Esophagus squamous epithelium (tissue), 5 donors: ENCODE measurements around the gene TMEM72. TPM values are rescaled to one million over a fixed set of nuclear protein-coding genes. Genes with fewer than 3 reads are reported as not detected.

Experiments used
- DNase-seq: peaks from one replicate; lab custom pipeline; 2025; lab: John Stamatoyannopoulos, UW
- H3K27ac ChIP-seq, 4 donors: fragments of 200-600 bp; sonication (generic); one replicate each; pipeline ENCODE4 v1.5.1; 2016 to 2019; ENCODE audit warnings: mild to moderate bottlenecking in 1 of 4
- H3K27me3 ChIP-seq, 4 donors: fragments of 200-600 bp; sonication (generic); 1 replicate in 3 of 4; 2 replicates in 1 of 4; pipeline versions ENCODE4 v1.5.1 to v1.6.0; 2017 to 2021; ENCODE audit warnings: antibody characterized with exemption in 1 of 4
- H3K36me3 ChIP-seq, 3 donors: fragments of 200-600 bp; sonication (generic); one replicate each; pipeline ENCODE4 v1.5.1; 2016 to 2019
- H3K4me1 ChIP-seq, 3 donors: fragments of 200-600 bp; sonication (generic); one replicate each; pipeline ENCODE4 v1.5.1; 2017 to 2019
- H3K4me3 ChIP-seq, 4 donors: fragments of 200-600 bp; sonication (generic); 1 replicate in 3 of 4; 2 replicates in 1 of 4; pipeline ENCODE4 v1.5.1; 2016 to 2019; ENCODE audit warnings: mild to moderate bottlenecking in 2 of 4, moderate library complexity in 1 of 4
- H3K9me3 ChIP-seq, 3 donors: fragments of 200-600 bp; sonication (generic); one replicate each; pipeline ENCODE4 v1.5.1; 2016 to 2019
- POLR2A ChIP-seq, 4 donors: fragments of 450-650 bp; IDR thresholded peaks; one replicate each; pipeline ENCODE4 v1.6.1; 2017; ENCODE audit warnings: antibody characterized with exemption in 4 of 4, mild to moderate bottlenecking in 4 of 4, moderate library complexity in 3 of 4
- WGBS, 2 donors: methylation state at CpG; one replicate each; pipeline ENCODE4 v1.1.5; 2018; 5-methylcytosine and 5-hydroxymethylcytosine counted together
- intact Hi-C: fragments of 100-400 bp; cut with DNase I; formaldehyde crosslinking; loops from one replicate; pipeline ENCODE4 v1.15.0; 2022
- total RNA-seq, 4 donors: library from RNA; depleted of rRNA; stranded (reverse); fragments of >200 nt; gene quantifications; one replicate each; pipeline ENCODE4 v1.1.0, GENCODE V29; 2016
- TF ChIP-seq, protein P1 (sequence below), 6 experiments: fragments of 450-650 bp in 4 of 6; fragments of 200-600 bp in 2 of 6; sonication (generic) in 2 of 6; IDR thresholded peaks; one replicate each; pipeline ENCODE4 v1.5.1; 2016 to 2019; ENCODE audit warnings: antibody characterized with exemption in 6 of 6, mild to moderate bottlenecking in 4 of 6, moderate library complexity in 4 of 6
- donor health status: DM: yes; HTN: yes; CAD: no.

Gene TMEM72
- total RNA-seq, 4 donors from 2014 or later = not detected

DNA sequence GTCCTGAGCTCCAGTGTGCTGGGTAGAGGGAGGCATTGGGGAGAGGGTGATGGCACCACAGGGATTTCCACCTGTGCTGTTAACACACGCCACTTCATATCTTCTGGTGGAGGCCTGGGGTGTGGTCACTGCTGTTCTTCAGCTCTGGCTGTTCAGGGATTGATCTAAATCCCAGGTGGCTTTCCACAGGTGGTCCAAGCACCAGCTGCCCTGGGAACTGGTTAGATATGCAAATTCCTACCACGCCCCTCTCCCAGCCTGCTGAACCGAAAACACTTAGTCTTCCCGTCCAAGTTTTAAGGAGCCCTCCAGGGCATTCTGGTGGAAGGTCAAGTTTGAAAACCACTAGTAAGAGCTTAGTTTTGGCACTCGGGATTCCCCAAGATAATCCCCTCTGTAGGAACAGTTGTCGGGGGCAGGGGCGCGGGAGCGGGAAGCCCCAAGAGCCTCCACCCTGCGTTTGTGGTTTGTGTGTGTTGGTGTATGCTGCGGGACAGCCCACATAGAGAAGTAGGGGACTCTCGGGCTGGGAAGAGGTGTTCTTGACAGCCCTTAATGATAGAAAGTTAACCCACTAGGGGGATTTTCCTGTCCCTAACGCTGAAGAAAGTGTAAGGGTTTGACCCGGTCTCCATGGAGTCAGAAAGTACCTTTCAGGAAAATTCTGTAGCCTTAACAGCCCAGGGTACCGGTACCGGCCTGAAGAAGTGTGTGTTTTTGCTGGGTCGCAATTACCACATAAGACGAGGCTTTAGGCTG lies 62.4 kb downstream of the TMEM72 start:
- no peak for DNase-seq
- Histone ChIP-seq H3K27ac (peak overlapping the region; percentile 66 to 86 (median 82)), H3K27me3 (no peaks in the 10 kb centered on the region), H3K4me3 (peak overlapping the region in 1 of 4 donors; percentile 74), H3K4me1 (peaks cover 24 to 74% (median 25%) of the 10 kb centered on the region in 3 donors), H3K36me3 (peaks cover 0 to 38% (median 0%) of the 10 kb centered on the region in 3 donors), H3K9me3 (no peaks in the 10 kb centered on the region)
- intact Hi-C loops = loop anchor here (5.0 kb wide), 1 partner anchor 41 kb away; no protein-coding TSS in a partner anchor
- 32 to 92% methylated on average over 4 to 8 of the region's 18 CpGs for WGBS, 2 donors
- TF ChIP-seq, protein P1, sequence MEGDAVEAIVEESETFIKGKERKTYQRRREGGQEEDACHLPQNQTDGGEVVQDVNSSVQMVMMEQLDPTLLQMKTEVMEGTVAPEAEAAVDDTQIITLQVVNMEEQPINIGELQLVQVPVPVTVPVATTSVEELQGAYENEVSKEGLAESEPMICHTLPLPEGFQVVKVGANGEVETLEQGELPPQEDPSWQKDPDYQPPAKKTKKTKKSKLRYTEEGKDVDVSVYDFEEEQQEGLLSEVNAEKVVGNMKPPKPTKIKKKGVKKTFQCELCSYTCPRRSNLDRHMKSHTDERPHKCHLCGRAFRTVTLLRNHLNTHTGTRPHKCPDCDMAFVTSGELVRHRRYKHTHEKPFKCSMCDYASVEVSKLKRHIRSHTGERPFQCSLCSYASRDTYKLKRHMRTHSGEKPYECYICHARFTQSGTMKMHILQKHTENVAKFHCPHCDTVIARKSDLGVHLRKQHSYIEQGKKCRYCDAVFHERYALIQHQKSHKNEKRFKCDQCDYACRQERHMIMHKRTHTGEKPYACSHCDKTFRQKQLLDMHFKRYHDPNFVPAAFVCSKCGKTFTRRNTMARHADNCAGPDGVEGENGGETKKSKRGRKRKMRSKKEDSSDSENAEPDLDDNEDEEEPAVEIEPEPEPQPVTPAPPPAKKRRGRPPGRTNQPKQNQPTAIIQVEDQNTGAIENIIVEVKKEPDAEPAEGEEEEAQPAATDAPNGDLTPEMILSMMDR (IDR thresholded peaks at IDR 0.05) = no peak
- no peak for TF ChIP-seq POLR2A (IDR thresholded peaks at IDR 0.05)

DNA sequence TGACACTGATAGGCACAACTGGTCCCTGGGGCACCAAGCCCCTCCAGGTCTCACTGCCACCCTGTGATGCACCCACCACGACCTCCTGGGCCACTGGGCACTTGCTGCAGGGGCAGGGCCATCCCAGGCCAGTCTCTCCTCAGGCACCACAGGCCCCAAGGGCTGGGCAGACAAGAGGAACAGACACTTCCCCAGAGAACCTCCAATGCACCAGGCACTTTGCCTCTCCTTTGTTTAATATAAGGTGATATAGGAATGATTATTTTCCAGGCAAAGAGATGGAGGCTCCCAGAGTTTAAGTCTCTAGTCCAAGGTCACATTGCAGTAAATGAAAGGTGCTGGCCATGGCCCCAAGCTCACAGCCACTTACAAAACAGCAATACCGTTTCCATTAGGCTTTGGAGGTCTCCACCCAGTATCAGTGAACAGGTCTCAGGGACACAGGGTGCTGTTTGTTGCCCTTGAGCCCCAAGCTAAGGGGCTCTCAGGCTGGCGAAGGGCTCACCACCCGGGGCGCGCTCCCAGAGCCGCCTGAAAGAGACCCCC lies 63.0 kb downstream of the TMEM72 start:
- Histone ChIP-seq H3K4me1 (peaks cover 26 to 74% (median 30%) of the 10 kb centered on the region in 3 donors), H3K9me3 (no peaks in the 10 kb centered on the region), H3K4me3 (peak overlapping the region; percentile 21 to 74 (median 51)), H3K27ac (peak overlapping the region; percentile 66 to 86 (median 82)), H3K36me3 (peaks cover 0 to 38% (median 0%) of the 10 kb centered on the region in 3 donors), H3K27me3 (no peaks in the 10 kb centered on the region)
- TF ChIP-seq, protein P1 (IDR thresholded peaks at IDR 0.05) = no peak
- no peak for TF ChIP-seq POLR2A (IDR thresholded peaks at IDR 0.05)
- intact Hi-C loops = loop anchor here (5.0 kb wide), 1 partner anchor 42 kb away; no protein-coding TSS in a partner anchor
- WGBS, 2 donors = 14 to 64% methylated on average over 2 to 3 of the region's 7 CpGs
- no peak for DNase-seq

DNA sequence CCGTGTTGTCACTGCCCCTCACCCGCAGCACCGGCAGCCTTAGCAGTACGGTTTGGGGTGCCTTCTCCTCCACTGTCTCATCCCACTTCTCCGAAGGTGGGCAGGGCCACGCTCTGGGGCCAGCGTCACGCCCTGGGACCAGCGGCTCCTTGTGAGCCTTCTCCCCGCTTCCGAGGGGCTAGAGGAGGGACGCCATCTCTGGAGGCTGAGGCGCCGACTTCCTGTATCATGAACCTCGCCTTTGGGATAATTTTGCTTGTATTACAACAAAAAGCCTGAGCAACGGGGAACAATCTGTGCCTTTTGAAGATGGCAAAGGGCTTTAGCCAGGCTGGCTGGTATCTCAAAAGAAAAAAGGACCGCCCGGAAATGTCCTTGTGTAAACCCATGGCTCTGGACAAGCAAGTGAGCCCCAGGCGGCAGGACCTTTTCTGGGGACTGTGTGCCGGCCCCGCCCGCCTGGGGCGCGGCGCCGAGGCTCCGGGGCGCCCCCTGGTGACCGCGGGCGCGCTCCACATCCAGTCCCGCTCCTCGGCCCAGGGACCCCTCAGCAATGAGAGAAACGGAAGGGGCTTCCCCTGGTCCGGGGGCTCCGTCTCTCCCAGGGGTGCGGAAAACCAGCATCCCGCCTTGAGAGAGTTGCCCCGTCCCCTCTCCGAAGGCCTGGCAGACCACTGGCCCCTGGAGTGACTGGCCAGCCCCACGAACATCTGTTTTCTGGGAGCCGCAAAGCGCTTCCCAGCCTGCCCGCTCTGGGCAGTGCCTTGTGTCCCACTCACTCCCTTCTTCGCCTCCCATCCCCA lies 63.7 kb downstream of the TMEM72 start:
- intact Hi-C loops = loop anchor here (5.0 kb wide), 1 partner anchor 43 kb away; no protein-coding TSS in a partner anchor
- peaks cover 32 to 74% (median 37%) of the 10 kb centered on the region in 3 donors for H3K4me1 ChIP-seq
- no peaks in the 10 kb centered on the region for H3K9me3 ChIP-seq
- peak overlapping the region; percentile 66 to 86 (median 82) for H3K27ac ChIP-seq
- peak in 1 of 4 donors; percentile 34 for TF ChIP-seq POLR2A (IDR thresholded peaks at IDR 0.05)
- TF ChIP-seq, protein P1 (IDR thresholded peaks at IDR 0.05) = peak; percentile 90 to 97 (median 95)
- 0 to 9% methylated on average over 5 to 9 of the region's 46 CpGs for WGBS, 2 donors
- peaks cover 0 to 34% (median 0%) of the 10 kb centered on the region in 3 donors for H3K36me3 ChIP-seq
- no peak for DNase-seq
- H3K27me3 ChIP-seq = no peaks in the 10 kb centered on the region
- H3K4me3 ChIP-seq = peak overlapping the region; percentile 21 to 74 (median 51)

DNA sequence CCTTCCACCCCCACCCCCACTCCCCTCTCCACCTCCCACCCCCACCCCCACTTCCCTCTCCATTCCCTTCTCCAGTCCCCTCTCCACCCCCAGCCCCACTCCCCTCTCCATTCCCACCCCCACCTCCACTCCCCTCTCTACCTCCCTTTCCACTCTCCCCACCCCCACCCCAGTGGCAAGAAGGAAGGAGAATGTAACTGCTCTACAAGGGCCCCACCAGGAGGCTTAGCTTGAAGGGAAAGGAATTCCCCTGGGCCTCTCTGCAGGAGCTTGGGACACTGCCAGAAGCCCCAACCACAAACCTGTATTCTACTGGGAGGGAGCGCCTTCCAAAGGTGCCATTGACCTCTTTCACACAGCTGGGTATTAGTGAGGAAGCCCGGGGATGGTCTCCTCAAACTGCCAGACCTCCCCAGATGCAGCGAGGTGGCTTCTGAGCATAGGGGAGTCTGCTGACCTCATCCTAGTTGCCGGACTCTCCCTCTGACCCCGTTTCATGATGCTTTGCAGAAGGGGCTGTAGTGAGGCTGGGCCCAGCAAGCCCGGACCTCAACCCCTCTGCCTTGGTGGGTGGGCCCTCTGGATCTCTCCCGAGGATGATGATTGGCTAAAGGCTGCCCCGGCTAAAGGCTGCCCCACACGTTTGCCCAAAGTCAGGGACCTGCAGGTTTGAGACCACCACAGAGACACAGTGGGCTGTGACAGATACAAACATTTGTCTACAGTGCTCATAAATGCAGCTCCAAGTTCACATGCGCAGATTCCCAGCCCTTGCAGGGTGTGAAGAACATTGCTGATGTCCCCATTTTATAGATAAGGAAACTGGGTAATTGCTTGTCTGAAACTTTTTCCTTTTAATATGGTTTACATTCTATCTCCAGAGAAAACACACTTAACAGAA lies 64.5 kb downstream of the TMEM72 start:
- Histone ChIP-seq H3K4me1 (peaks cover 41 to 81% (median 46%) of the 10 kb centered on the region in 3 donors), H3K27me3 (no peaks in the 10 kb centered on the region), H3K36me3 (peaks cover 0 to 27% (median 0%) of the 10 kb centered on the region in 3 donors), H3K27ac (peak overlapping the region; percentile 66 to 86 (median 82)), H3K4me3 (peak overlapping the region; percentile 26 to 74 (median 51)), H3K9me3 (no peaks in the 10 kb centered on the region)
- intact Hi-C loops = no loop called here
- WGBS, 2 donors = 36 to 100% methylated on average over 1 to 6 of the region's 10 CpGs
- no peak for TF ChIP-seq POLR2A (IDR thresholded peaks at IDR 0.05)
- TF ChIP-seq, protein P1 (IDR thresholded peaks at IDR 0.05) = no peak
- DNase-seq = no peak
